ENCODE data around the gene RNPEP. TPM values are rescaled to one million over a fixed set of nuclear protein-coding genes. Genes with fewer than 3 reads are reported as not detected.

Gene RNPEP
- total and polyA plus RNA-seq, 2 of the 8 experiments (the other 6 are each of a cell fraction or from before 2014, with no cell fraction given) = 34.1 to 51.1 TPM

GRCh38 chr1:202047977-202048376, 65.5 kb downstream of the RNPEP start:
- no peak overlapping the region for H2BK120ac ChIP-seq (replicated peaks; ENCODE audit: low read depth, low read length)
- H2BK12ac ChIP-seq (ENCODE audit: low read depth, low read length) = no peak overlapping the region
- H3K36me3 ChIP-seq (ENCODE audit: control insufficient read depth in 2 of 4, insufficient read depth in 4 of 4, low read length in 3 of 4) = no peaks in the 10 kb centered on the region
- no peak overlapping the region for H4K91ac ChIP-seq (replicated peaks; ENCODE audit: insufficient read length, low read length)
- no peaks in the 10 kb centered on the region for H4K20me1 ChIP-seq (replicated peaks in 1 of 2; ENCODE audit: control insufficient read depth in 1 of 2, insufficient read depth in 2 of 2, low read length in 2 of 2)
- no peak overlapping the region for H3K14ac ChIP-seq (ENCODE audit: insufficient read length)
- H3K27me3 ChIP-seq (replicated peaks in 1 of 4; ENCODE audit: control insufficient read depth in 3 of 4, extremely low read depth in 1 of 4, insufficient read depth in 3 of 4, low read length in 3 of 4) = no peaks in the 10 kb centered on the region
- no peak overlapping the region for H3K27ac ChIP-seq (ENCODE audit: low read depth, low read length)
- H3K9ac ChIP-seq (replicated peaks in 1 of 4; ENCODE audit: extremely low read depth in 1 of 4, low read depth in 3 of 4, low read length in 3 of 4) = no peak overlapping the region
- H3K4me3 ChIP-seq (ENCODE audit: extremely low read depth in 1 of 4, insufficient read depth in 2 of 4, low read depth in 3 of 4, low read length in 4 of 4) = no peak overlapping the region
- no peak overlapping the region for H3K4me2 ChIP-seq (ENCODE audit: insufficient read depth in 1 of 2, low read depth in 2 of 2, low read length in 2 of 2)
- no peak overlapping the region for H2AK5ac ChIP-seq (ENCODE audit: low read depth, low read length)
- 88% methylated on average over 4 of the region's 4 CpGs; no CpG with 5 or more reads in 1 of the 2 experiments for WGBS, 2 experiments (ENCODE audit: extremely low coverage in 1 of 2, insufficient coverage in 1 of 2, insufficient read length in 1 of 2, insufficient replicate concordance in 2 of 2, low coverage in 1 of 2, low lambda C conversion rate in 2 of 2, missing lambda C conversion rate in 1 of 2)
- no peak overlapping the region for H3K18ac ChIP-seq (ENCODE audit: extremely low read depth, low read length)
- no peak overlapping the region for H4K8ac ChIP-seq (ENCODE audit: extremely low read depth, insufficient read depth, low read length)
- FAIRE-seq (no peak), DNase-seq (ENCODE audit: low read depth in 1 of 2, low spot score in 2 of 2) (no peak)
- H3K56ac ChIP-seq (replicated peaks; ENCODE audit: insufficient read length, low read depth, low read length) = no peak overlapping the region
- POLR2A ChIA-PET (ENCODE audit: partially characterized antibody) = interaction anchor here (1.7 kb wide), 1 partner anchor 38 kb away, joined by 5 read pairs; the partner anchor contains the start of gene ELF3
- no peak overlapping the region for H3K23ac ChIP-seq (ENCODE audit: insufficient read length)
- no peak overlapping the region for H4K5ac ChIP-seq (ENCODE audit: insufficient read length, low read depth, low read length)
- H3K4ac ChIP-seq (replicated peaks; ENCODE audit: insufficient read length, low read depth, low read length) = no peak overlapping the region
- no peaks in the 10 kb centered on the region for H3K4me1 ChIP-seq (replicated peaks in 1 of 4; ENCODE audit: control insufficient read depth in 3 of 4, insufficient read depth in 4 of 4, low read length in 3 of 4)
- H3K9me3 ChIP-seq (ENCODE audit: insufficient read depth in 2 of 2, low read depth in 1 of 2, low read length in 1 of 2) = no peaks in the 10 kb centered on the region
- H2BK15ac ChIP-seq (ENCODE audit: low read length) = no peak overlapping the region
- no peak overlapping the region; the same call in 1 of the 2 replicates for H2AFZ ChIP-seq (ENCODE audit: low read length)
- H2BK5ac ChIP-seq (ENCODE audit: low read depth, low read length) = no peak overlapping the region
- CTCF ChIA-PET (ENCODE audit: partially characterized antibody) = interaction anchor here (1.0 to 1.3 kb wide), 2 partner anchors 48 to 65 kb away, joined by 3 read pairs; no protein-coding TSS in a partner anchor
- H3K79me2 ChIP-seq (ENCODE audit: control insufficient read depth in 1 of 2, insufficient read depth in 2 of 2, low read length in 2 of 2) = no peaks in the 10 kb centered on the region
- no peak overlapping the region for H2BK20ac ChIP-seq (ENCODE audit: low read length)
- H3K23me2 ChIP-seq (ENCODE audit: low read depth, low read length) = no peaks in the 10 kb centered on the region
- no peak for TF ChIP-seq HDAC2 (IDR thresholded peaks at IDR 0.05; ENCODE audit: borderline replicate concordance in 1 of 2, low read depth in 2 of 2, low read length in 2 of 2)
- TF ChIP-seq ASH2L (IDR thresholded peaks at IDR 0.05; ENCODE audit: low read length) = no peak
- TF ChIP-seq, protein P1, sequence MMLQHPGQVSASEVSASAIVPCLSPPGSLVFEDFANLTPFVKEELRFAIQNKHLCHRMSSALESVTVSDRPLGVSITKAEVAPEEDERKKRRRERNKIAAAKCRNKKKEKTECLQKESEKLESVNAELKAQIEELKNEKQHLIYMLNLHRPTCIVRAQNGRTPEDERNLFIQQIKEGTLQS (IDR thresholded peaks at IDR 0.05; ENCODE audit: insufficient read depth, low read depth, low read length) = no peak
- no peak for TF ChIP-seq EZH2 (IDR thresholded peaks at IDR 0.05; ENCODE audit: low read depth, low read length, severe bottlenecking)
- no peak for TF ChIP-seq TEAD4 (IDR thresholded peaks at IDR 0.05; ENCODE audit: low read depth, low read length)
- TF ChIP-seq MAX (IDR thresholded peaks at IDR 0.05) = no peak
- no peak for TF ChIP-seq GTF2F1 (IDR thresholded peaks at IDR 0.05; ENCODE audit: borderline replicate concordance, low read depth, low read length)
- no peak for TF ChIP-seq JUN (IDR thresholded peaks at IDR 0.05; ENCODE audit: low read depth, low read length)
- no peak for TF ChIP-seq SIRT6 (IDR thresholded peaks at IDR 0.05; ENCODE audit: low read length)
- no peak for TF ChIP-seq CHD2 (IDR thresholded peaks at IDR 0.05; ENCODE audit: low read length)
- no peak for TF ChIP-seq FOSL1 (IDR thresholded peaks at IDR 0.05; ENCODE audit: insufficient read depth, low read depth, low read length)
- TF ChIP-seq RNF2 (IDR thresholded peaks at IDR 0.05; ENCODE audit: borderline replicate concordance, low read depth, low read length, missing control alignments, poor library complexity, severe bottlenecking) = no peak
- H3K79me1 ChIP-seq (ENCODE audit: low read depth, low read length) = no peaks in the 10 kb centered on the region
